Measurements from ENCODE around the gene SFTPB.
"Not testable (repeated sequence)": the region's sequence is repeated elsewhere in the genome, so short reads cannot be mapped to it uniquely, and the experiment has no call there.

Gene SFTPB

GRCh38 chr2:85673716-85674375 is 5.8 kb upstream of the SFTPB start:
- no peak overlapping the region for H3K4me3 ChIP-seq (ENCODE audit: low read depth, low read length)
- in situ Hi-C loops (cut with HindIII; ENCODE audit: low sequenced_read_pairs): no loop called here
- no peak for TF ChIP-seq CTCF (IDR thresholded peaks at IDR 0.05; ENCODE audit: low read depth, low read length)
- no peak for DNase-seq (ENCODE audit: low read depth, low spot score)

GRCh38 chr2:85672456-85672855 is 4.5 kb upstream of the SFTPB start:
- no peak for TF ChIP-seq CTCF (IDR thresholded peaks at IDR 0.05; ENCODE audit: low read depth, low read length)
- no peak for DNase-seq (ENCODE audit: low read depth, low spot score)
- H3K4me3 ChIP-seq (ENCODE audit: low read depth, low read length): no peak overlapping the region
- in situ Hi-C loops (cut with HindIII; ENCODE audit: low sequenced_read_pairs): no loop called here

- H3K4me3 ChIP-seq (ENCODE audit: low read depth, low read length); DNase-seq (ENCODE audit: low read depth, low spot score); in situ Hi-C loops (cut with HindIII; ENCODE audit: low sequenced_read_pairs): not testable (repeated sequence)
Observed at GRCh38 chr2:85670416-85670815, 2.4 kb upstream of the SFTPB start.

GRCh38 chr2:85669549-85669948 is 1.6 kb upstream of the SFTPB start:
- TF ChIP-seq CTCF (IDR thresholded peaks at IDR 0.05; ENCODE audit: low read depth, low read length): no peak
- in situ Hi-C loops (cut with HindIII; ENCODE audit: low sequenced_read_pairs): no loop called here
- H3K4me3 ChIP-seq (ENCODE audit: low read depth, low read length): no peak overlapping the region
- no peak for DNase-seq (ENCODE audit: low read depth, low spot score)

GRCh38 chr2:85668857-85669142 is 801 bp upstream of the SFTPB start:
- no peak for TF ChIP-seq CTCF (IDR thresholded peaks at IDR 0.05; ENCODE audit: low read depth, low read length)
- no peak for DNase-seq (ENCODE audit: low read depth, low spot score)
- in situ Hi-C loops (cut with HindIII; ENCODE audit: low sequenced_read_pairs): no loop called here
- H3K4me3 ChIP-seq (ENCODE audit: low read depth, low read length): no peak overlapping the region

- no peak for TF ChIP-seq CTCF (IDR thresholded peaks at IDR 0.05; ENCODE audit: low read depth, low read length)
- DNase-seq (ENCODE audit: low read depth, low spot score): no peak
- H3K4me3 ChIP-seq (ENCODE audit: low read depth, low read length): no peak overlapping the region
- in situ Hi-C loops (cut with HindIII; ENCODE audit: low sequenced_read_pairs): no loop called here
Observed at GRCh38 chr2:85667561-85668008, 414 bp downstream of the SFTPB start.

- TF ChIP-seq CTCF (IDR thresholded peaks at IDR 0.05; ENCODE audit: low read depth, low read length): no peak
Observed at GRCh38 chr2:85666435-85667316, 1.3 kb downstream of the SFTPB start.

More at GRCh38 chr2:85666435-85667316, 1.3 kb downstream of the SFTPB start:
- no peak for DNase-seq (ENCODE audit: low read depth, low spot score)
- in situ Hi-C loops (cut with HindIII; ENCODE audit: low sequenced_read_pairs): no loop called here
- no peak overlapping the region for H3K4me3 ChIP-seq (ENCODE audit: low read depth, low read length)
